Measurements from ENCODE around the gene SSBP4. TPM values are rescaled to one million over a fixed set of nuclear protein-coding genes. Genes with fewer than 3 reads are reported as not detected.

SSBP4 gene
- total RNA-seq, 1 donor from 2014 or later = 135 TPM

DNA sequence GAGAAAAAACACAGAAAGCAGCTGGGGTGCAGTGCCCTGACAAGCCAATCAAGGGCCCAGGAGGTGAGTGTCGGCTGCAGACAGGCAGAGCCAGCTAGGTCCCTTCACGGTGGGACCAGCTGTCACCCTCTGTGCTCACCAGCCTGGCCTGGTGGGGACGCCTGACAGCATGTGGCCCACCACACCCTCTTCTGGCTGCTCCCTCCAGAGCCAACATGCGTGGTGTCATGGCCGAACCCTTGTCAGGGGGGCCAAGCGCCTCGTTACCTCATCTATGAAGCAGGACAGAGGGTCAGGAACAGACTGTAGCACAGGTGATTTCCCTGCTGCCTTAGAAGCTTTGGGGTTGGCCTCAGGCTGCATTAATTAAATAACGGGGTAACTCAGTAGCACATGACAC, 58.8 kb downstream of the SSBP4 start:
- Mint-ChIP-seq H3K4me1 (ENCODE audit: low read depth) (peaks cover 66% of the 10 kb centered on the region), H3K27me3 (ENCODE audit: insufficient read depth) (peaks cover 1% of the 10 kb centered on the region), H3K9me3 (no peaks in the 10 kb centered on the region), H3K27ac (peak overlapping the region; percentile 92), H3K4me3 (no peak overlapping the region), H3K36me3 (ENCODE audit: low read depth) (peaks cover 8% of the 10 kb centered on the region)
- no peak for DNase-seq (ENCODE audit: low spot score)
- intact Hi-C loops (cut with micrococcal nuclease) = loop anchor here (5.0 kb wide), 1 partner anchor 109 kb away; the partner anchor contains the start of gene REX1BD

- intact Hi-C loops (cut with micrococcal nuclease) = loop anchor here (1.0 to 5.0 kb wide), 3 partner anchors 27 to 109 kb away; partner anchors contain the start of genes ELL and REX1BD
- Mint-ChIP-seq H3K27me3 (ENCODE audit: insufficient read depth) (peaks cover 1% of the 10 kb centered on the region), H3K4me1 (ENCODE audit: low read depth) (peaks cover 71% of the 10 kb centered on the region), H3K36me3 (ENCODE audit: low read depth) (peaks cover 8% of the 10 kb centered on the region), H3K9me3 (no peaks in the 10 kb centered on the region), H3K27ac (peak overlapping the region; percentile 92), H3K4me3 (peak overlapping the region; percentile 71)
- peak; percentile 55 for DNase-seq (ENCODE audit: low spot score)
Observed at GRCh38 chr19:18478545-18479311, 59.5 kb downstream of the SSBP4 start.

DNA sequence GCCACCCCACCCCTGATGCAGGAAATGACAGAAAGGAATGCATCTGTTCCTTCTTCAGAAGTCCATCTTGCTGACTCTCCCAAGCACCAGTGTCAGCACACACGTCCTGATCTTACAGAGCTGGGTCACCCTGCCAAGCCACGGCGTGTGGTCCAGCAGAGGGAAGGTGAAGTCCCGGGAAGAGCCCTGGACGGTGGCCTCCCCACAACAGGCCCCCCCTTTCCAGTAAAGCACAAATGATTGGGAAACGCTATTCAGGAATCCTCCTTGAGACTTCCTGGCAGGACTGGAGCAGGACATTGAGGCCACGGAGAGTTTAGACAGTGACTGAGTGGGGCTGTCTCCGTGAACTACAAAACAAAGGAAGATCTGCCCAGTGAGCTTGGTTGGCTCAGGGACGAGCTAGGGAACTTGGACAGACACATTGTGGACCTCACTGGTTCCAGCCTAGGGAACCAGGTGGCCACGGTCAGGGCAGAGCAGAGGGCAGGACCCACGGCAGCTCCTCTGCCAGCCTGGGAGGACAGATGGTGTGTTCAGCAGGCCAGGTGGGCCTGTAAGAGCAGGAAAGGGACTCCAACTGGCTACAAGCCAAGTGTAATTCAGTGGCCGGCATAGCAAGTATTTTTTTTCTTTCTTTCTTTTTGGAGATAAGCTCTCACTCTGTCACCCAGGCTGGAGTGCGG, 61.0 kb downstream of the SSBP4 start:
- intact Hi-C loops (cut with micrococcal nuclease) = no loop called here
- peak overlapping the region; percentile 73 for H3K27ac Mint-ChIP-seq
- H3K4me3 Mint-ChIP-seq = peak overlapping the region; percentile 47
- H3K9me3 Mint-ChIP-seq = no peaks in the 10 kb centered on the region
- H3K27me3 Mint-ChIP-seq (ENCODE audit: insufficient read depth) = peaks cover 1% of the 10 kb centered on the region
- peaks cover 72% of the 10 kb centered on the region for H3K4me1 Mint-ChIP-seq (ENCODE audit: low read depth)
- DNase-seq (ENCODE audit: low spot score) = no peak
- peaks cover 8% of the 10 kb centered on the region for H3K36me3 Mint-ChIP-seq (ENCODE audit: low read depth)

GRCh38 chr19:18481505-18482222, 62.5 kb downstream of the SSBP4 start:
- H3K4me1 Mint-ChIP-seq (ENCODE audit: low read depth) = peaks cover 66% of the 10 kb centered on the region
- H3K36me3 Mint-ChIP-seq (ENCODE audit: low read depth) = peaks cover 8% of the 10 kb centered on the region
- DNase-seq (ENCODE audit: low spot score) = no peak
- H3K27ac Mint-ChIP-seq = peak overlapping the region; percentile 62
- H3K27me3 Mint-ChIP-seq (ENCODE audit: insufficient read depth) = peaks cover 1% of the 10 kb centered on the region
- peak overlapping the region; percentile 64 for H3K4me3 Mint-ChIP-seq
- intact Hi-C loops (cut with micrococcal nuclease) = loop anchor here (1.0 kb wide), 1 partner anchor 15 kb away; no protein-coding TSS in a partner anchor
- no peaks in the 10 kb centered on the region for H3K9me3 Mint-ChIP-seq

DNA sequence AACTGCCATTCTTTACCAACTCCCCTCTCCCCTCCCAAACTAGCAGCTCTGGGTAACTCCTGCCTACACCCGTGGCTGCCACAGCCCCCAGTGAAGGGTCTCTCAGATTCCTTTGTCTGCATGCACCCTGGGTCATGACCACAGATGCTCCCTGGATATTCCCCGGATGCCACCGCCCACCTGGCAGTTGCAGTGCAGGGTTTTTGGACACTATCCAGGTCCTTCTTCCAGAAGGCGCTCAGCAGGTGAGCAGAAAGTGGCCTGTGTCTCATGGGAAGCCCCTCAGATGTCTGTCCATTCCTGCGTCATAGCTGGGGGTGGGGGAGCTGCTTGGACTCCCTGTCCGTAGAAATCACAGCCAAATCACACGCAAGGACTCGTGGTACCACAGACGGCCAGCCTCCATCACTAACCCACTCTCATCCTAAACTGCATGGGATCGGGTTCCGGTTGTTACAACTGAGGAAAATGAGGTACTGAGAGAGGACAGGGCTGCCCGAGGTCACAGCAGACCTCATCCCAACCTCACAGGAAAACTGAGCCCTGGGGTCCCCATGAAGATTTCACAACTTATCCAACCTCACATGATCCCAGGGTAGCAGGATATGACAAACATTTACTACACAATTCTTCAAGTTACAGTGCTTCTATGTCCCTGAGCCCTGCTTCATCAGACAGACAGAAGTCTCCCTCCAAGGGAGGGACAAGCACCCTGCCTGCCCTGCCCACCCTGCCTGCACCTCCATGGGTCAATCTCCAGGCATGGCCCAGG, 64.1 kb downstream of the SSBP4 start:
- no peak overlapping the region for H3K4me3 Mint-ChIP-seq
- intact Hi-C loops (cut with micrococcal nuclease) = no loop called here

More for the DNA sequence above, 64.1 kb downstream of the SSBP4 start:
- no peak for DNase-seq (ENCODE audit: low spot score)
- H3K4me1 Mint-ChIP-seq (ENCODE audit: low read depth) = peaks cover 65% of the 10 kb centered on the region
- peaks cover 1% of the 10 kb centered on the region for H3K27me3 Mint-ChIP-seq (ENCODE audit: insufficient read depth)
- H3K36me3 Mint-ChIP-seq (ENCODE audit: low read depth) = peaks cover 4% of the 10 kb centered on the region
- no peaks in the 10 kb centered on the region for H3K9me3 Mint-ChIP-seq
- no peak overlapping the region for H3K27ac Mint-ChIP-seq

Other genes starting within 250 kb of the SSBP4 start
- 45.3 and 49.9 TPM in 2 replicates for gene IFI30, start 245.6 kb upstream of the SSBP4 start, total RNA-seq
- 19.2 and 23.3 TPM in 2 replicates for gene MPV17L2, start 226.2 kb upstream of the SSBP4 start, total RNA-seq
- 7.2 and 11.0 TPM in 2 replicates for gene RAB3A, start 215.4 kb upstream of the SSBP4 start, total RNA-seq
- not detected in 2 replicates for gene PDE4C, start 193.0 kb upstream of the SSBP4 start, total RNA-seq
- gene IQCN, start 144.9 kb upstream of the SSBP4 start, total RNA-seq = 2.8 and 3.2 TPM in 2 replicates
- 431 and 455 TPM in 2 replicates for gene JUND, start 137.8 kb upstream of the SSBP4 start, total RNA-seq
- gene LSM4, start 96.3 kb upstream of the SSBP4 start, total RNA-seq = 198 and 200 TPM in 2 replicates
- gene PGPEP1, start 78.8 kb upstream of the SSBP4 start, total RNA-seq = 17.9 and 21.5 TPM in 2 replicates
- not detected in 2 replicates for gene GDF15, start 33.2 kb upstream of the SSBP4 start, total RNA-seq
- gene LRRC25, start 21.8 kb upstream of the SSBP4 start, total RNA-seq = not detected in 2 replicates
- 9.0 and 10.7 TPM in 2 replicates for gene ISYNA1, start 18.7 kb downstream of the SSBP4 start, total RNA-seq
- gene ELL, start 102.7 kb downstream of the SSBP4 start, total RNA-seq = 23.6 and 24.1 TPM in 2 replicates
- gene FKBP8, start 124.2 kb downstream of the SSBP4 start, total RNA-seq = 163 and 167 TPM in 2 replicates
- gene KXD1, start 138.5 kb downstream of the SSBP4 start, total RNA-seq = 128 and 133 TPM in 2 replicates
- gene UBA52, start 152.5 kb downstream of the SSBP4 start, total RNA-seq = 1,472 and 1,500 TPM in 2 replicates
- 134 and 135 TPM in 2 replicates for gene REX1BD, start 169.4 kb downstream of the SSBP4 start, total RNA-seq
- not detected in 2 replicates for gene CRLF1, start 187.4 kb downstream of the SSBP4 start, total RNA-seq
- gene TMEM59L, start 193.5 kb downstream of the SSBP4 start, total RNA-seq = 0.10 and 0.17 TPM in 2 replicates
- 12.7 and 16.0 TPM in 2 replicates for gene KLHL26, start 217.6 kb downstream of the SSBP4 start, total RNA-seq

Data from activated T-helper 1 cell treated with anti-CD3 and anti-CD28 coated beads, Interleukin-12 subunit alpha, Interleukin-12 subunit beta, Interleukin-2, Interleukin-4 antibody, amounts not matched to agents 30 ng/mL and 10 ng/mL and 1 ng/mL, durations not matched to agents 14 hours and 24 hours and 36 hours (primary cell).